Dermis blood vessel endothelial cell (primary cell): ENCODE results near the gene CEP57L1. TPM values are rescaled to one million over a fixed set of nuclear protein-coding genes. Genes with fewer than 3 reads are reported as not detected.
"Not testable (repeated sequence)": the region's sequence is repeated elsewhere in the genome, so short reads cannot be mapped to it uniquely, and the experiment has no call there.

Experiments
- DNase-seq: peaks from one replicate; pipeline ENCODE4 v3.0.0; 2010
- total RNA-seq: library from RNA; depleted of rRNA; stranded (reverse); fragments of >200 nt; gene quantifications from 2 replicates; pipeline ENCODE4 v1.2.3, GENCODE V29; 2014

Gene CEP57L1
- total RNA-seq, 1 donor from 2014 or later: 17.9 TPM

DNA sequence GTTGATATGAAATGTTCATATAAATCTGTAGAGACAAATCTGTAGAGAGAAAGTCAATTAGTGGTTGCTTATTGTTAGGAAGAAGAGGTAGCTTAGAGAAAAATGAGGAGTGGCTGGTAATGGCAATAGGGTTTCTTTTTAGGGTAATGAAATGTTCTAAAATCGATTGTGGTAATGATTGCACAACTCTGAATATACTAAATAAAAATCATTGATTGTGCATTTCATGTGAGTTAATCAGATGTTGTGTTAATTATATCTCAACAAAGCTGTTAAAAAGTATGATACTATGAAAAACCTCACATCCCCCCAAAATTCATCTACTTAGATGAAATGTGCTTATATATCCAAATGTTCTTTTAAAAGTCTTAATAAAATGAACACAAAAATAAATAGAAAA lies 84.2 kb downstream of the CEP57L1 start:
- DNase-seq: no peak

DNA sequence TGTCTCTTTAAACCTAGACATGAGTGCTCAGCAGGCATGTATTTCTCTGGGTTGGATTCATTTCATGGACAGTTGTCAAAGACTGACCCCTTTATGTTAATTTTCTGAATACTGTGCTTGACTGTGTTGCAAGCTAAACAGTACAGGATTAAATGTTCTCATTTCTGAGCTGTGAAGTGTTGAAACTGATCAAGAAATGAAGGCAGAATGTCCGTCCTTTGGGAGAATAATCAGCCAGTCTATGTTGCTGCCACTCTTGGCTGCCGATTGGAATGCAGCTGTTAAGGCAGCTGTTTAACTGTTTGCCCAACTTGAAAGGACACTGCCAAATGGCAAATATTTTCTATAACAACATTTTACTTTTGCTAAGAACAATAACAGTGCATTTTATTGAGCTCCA lies 87.3 kb downstream of the CEP57L1 start:
- DNase-seq: no peak

DNA sequence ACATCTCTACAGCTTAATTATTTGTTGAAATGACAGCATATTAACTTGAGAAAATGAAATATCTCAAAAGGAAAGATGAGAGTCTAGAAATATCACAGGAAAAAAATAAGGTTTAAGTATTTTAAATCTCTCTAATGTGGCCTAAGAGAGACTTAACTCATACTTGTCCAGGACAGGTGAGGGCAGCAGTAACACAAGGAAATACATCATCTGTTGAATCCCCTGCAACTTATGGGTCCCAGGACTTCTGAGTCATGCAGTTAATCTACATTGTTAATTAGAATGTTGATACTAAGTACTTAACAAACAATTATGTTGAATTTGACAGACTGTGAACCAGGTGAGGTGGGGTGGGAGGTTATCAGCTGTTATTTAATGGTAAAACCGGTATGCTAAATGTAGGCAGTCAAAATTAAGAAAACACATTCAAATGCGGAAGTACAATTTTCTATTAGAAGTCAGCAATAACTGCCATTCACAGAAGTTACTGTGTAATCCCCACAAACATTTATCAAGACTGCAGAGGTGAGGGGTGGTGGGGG lies 87.9 kb downstream of the CEP57L1 start:
- no peak for DNase-seq

DNA sequence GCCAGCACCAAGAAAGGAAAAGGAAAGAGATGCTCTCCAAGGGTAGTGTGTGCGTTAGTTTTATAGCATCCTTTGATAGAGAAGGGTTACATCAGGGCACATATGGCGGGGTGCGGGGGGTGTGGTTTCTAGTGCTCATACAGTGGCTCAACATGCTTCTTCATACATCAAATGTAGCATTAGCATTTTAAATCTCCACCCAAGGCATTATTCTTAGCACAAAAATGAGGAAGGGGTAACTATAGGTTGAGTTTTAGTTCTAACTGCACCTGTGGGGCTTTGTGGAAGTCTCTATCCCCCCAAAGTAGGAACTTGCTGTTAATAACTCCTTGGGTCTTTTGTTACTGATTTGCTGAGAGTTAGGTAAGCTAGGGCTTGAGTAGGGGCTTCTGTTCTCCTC lies 89.3 kb downstream of the CEP57L1 start:
- no peak for DNase-seq

DNA sequence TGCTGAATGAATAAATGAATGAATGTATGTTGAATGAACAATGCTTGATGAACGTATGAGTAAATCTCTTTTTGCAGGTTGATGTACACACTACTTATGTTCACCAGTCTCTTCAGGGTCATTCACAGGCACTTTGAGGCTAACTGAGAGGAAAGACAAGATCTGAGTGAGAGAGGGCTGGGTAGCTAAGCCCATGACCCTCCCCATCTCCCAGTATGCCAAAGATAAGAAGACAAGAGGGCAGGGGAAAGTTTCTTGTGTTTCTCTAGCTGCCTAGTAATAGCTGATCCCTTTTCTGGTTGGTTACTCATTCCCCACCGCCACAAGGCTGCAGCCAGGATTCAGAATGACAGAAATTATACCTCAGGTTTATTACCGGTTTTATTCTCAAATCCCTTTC lies 90.7 kb downstream of the CEP57L1 start:
- no peak for DNase-seq

DNA sequence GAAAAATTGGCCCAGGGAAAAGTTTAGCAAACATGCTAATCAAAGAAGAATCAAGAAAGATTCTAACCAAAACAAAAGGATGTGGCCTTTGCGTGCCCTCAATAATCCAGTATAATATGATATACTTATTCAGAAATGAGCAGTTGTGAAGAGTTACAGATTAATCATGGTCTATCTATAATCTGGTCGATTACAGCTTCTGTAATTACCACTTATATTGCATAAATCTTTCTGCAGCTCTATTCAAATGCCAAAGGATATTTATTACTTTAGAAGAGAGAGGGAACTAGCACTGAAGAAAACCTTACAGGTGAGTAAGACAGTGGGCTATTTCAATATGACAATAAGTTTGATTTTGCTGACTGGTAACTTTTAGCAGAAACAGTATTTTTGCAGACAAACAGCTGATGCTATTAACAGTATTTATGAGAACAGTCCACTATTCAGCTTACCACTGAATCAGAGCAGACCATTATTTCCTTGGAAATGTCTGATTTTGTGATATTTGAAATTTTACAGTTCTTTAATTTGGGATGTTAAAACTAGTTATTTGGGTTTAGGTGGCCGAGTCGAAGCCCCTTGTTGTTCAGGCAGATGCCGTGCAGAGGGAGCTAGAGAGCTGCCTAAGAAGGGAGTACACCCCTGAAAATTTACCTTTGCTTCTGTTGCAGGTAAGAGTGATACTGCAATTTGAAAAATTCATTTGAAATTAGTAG lies 92.2 kb downstream of the CEP57L1 start:
- peak; percentile 63 for DNase-seq

DNA sequence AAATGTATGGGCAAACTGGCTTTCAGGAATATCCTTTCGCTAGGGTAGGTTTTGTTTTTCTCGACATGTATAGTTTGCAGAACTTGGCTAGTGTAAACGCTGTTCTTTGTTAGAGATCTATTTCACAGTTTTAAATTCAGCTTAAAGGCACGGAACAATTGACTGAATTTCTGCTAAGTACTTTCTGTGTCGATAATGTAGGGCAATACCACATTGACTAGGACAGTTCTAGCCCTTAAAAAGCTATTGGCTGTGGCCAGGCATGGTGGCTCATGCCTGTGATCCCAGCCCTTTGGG lies 92.8 kb downstream of the CEP57L1 start:
- DNase-seq: no peak

DNA sequence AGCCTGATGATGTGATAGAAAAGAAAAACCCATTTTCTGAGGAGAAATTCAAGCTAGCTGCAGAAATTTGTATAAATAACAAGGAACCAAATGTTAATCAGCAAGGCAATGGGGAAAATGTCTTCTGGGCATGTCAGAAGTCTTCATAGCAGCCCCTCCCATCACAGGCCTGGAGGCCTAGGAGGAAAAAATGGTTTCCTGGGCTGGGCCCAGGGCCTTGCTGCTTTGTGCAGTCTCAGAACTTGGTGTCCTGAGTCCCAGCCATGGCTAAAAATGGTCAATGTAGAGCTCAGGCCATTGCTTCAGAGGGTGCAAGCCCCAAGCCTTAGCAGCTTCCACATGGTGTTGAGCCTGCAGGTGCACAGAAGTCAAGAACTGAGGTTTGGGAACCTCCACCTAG lies 96.1 kb downstream of the CEP57L1 start:
- not testable (repeated sequence) for DNase-seq

DNA sequence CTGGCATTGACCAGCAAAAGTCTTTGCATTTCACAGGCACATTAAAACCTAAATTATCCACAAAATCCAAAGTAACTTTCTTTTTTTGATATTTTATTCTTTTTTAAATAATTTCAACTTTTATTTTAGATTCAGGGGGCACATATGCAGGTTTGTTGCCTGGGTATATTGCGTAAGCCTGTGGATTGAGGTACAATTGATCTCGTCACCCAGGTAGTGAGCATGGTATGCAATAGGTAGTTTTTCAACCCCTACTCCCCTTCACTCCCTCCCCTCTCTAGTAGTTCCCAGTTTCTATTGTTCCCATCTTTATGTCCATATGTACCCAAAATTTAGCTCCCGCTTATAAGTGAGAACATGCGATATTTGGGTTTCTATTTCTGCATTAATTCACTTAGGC lies 97.6 kb downstream of the CEP57L1 start:
- no peak for DNase-seq

DNA sequence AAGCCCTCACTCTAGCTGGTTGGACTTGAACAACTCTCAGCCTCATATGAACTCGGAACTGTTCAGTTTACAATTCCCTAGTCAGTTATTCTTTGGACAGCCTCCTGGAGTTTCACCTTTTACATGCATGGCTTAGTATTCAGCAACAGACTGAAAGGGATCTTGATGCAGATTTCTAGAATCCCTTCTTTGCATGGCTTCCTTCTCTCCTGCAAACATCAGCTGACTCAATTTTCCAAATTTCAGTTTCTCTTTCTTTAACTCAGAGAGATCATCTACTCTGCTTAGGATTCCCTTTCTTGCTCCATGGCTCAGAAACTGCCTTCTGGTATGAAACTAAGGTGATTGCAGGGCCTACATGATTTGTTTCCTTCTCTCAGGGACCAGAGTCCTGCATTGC lies 99.6 kb downstream of the CEP57L1 start:
- no peak for DNase-seq

DNA sequence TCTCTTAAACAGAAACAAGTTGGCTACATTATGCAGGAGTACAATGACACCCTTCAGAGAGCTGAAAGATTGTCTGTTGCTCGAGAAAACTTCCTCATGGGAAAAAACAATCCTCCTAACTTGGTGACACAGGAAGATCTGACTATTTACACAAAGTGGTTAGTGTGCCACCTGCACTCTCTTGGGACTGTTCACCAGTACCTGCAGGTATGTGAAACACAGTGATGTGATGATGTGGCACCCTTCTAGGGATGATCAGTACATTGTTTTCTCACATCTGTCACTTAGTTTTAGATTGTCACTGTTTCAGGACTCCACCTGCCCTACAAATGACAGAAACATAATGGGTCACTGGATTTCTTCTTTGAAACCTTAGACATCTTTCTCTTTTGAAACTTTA lies 101.8 kb downstream of the CEP57L1 start:
- DNase-seq: no peak

DNA sequence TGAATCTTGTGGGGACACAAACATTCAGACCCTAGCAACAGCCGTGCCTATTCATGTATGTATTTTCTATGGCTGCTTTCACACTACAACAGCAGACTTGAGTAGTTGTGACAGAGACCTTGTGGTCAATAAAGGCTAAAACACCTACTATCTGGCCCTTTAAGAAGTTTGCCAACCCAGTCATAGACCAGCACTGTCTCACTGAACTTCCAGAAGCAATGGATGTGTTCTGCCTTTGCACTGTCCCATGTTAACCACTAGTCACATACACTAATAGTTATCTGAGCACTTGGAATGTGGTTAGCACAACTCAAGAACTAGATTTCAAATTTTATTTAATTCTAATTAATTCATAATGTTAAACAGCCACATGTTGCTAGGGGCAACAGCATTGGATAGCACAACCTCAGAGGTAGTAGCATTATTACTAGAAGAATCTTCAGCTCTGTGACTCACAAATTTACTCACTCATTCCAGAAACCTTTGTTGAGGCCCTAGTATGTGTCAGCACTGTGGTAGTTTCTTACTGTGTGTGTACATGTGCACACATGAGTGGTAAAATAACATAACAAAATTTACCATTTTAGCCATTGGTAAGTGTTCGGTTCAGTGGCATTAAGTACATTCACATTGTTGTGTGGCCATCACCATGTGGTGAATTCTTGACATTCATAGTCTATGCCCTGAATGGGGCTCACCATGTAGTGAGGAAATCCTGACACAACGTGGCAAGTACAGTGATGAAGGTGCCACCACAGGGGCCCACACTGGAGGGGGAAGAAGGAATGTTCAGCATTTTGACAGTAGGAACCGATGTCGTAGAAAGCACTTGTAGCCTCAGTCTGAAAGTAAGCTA lies 107.3 kb downstream of the CEP57L1 start:
- DNase-seq: no peak

DNA sequence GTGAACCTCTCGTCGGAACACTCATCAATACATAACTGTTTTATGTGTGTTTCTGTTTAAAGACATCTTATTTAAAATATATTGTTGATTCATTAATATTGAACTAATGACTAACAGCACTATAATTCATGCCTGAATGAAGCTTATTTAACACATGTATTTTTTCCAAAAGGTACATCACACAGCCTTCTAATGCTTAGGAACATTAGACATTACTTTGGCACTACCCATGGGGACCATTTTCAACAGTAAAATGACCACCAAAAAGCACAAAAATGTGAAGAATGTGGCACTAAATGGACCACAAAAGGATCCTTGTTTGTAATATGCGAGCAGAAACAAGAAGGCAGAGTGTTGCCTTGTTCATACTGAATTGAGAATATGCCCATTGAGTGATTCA lies 109.2 kb downstream of the CEP57L1 start:
- no peak for DNase-seq

DNA sequence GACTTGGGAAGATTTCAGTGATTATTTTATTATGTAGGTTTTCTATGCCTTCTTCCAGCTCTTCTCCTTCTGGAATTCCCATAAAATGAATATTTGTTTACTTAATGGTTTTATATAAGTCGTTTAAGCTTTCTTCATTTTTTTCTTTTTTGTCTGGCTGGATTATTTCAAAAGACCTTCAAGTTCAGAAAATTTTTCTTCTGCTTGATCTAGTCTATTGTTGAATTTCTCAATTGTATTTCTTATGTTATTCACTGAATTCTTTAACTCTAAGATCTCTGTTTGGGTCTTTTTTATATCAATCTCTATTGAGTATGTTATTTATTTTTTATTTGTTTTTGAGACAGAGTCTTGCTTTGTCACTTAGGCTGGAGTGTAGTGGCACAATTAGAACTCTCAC lies 117.4 kb downstream of the CEP57L1 start:
- DNase-seq: no peak

Other genes with a start within 250 kb of the CEP57L1 start
- 0.51 and 0.79 TPM in 2 replicates for gene ARMC2, start 247.1 kb upstream of the CEP57L1 start, total RNA-seq
- 31.5 and 44.1 TPM in 2 replicates for gene SESN1, start 661 bp upstream of the CEP57L1 start, total RNA-seq